Glutamatergic neuron (in vitro differentiated cells): Measurements from ENCODE around the gene CHORDC1. TPM values are rescaled to one million over a fixed set of nuclear protein-coding genes. Genes with fewer than 3 reads are reported as not detected.

ENCODE experiments used
- DNase-seq: peaks from one replicate; pipeline ENCODE4 v3.0.0; 2022
- H3K27ac Mint-ChIP-seq: one replicate; pipeline ENCODE4 v1.8.0; 2020; ENCODE audit warnings: mild to moderate bottlenecking, mixed read lengths, inconsistent platforms; ENCODE audit not compliant: unreplicated experiment
- H3K27me3 Mint-ChIP-seq: one replicate; pipeline ENCODE4 v1.8.0; 2020; ENCODE audit warnings: mild to moderate bottlenecking, moderate library complexity, mixed read lengths, inconsistent platforms; ENCODE audit not compliant: unreplicated experiment
- H3K36me3 Mint-ChIP-seq: one replicate; pipeline ENCODE4 v1.8.0; 2020; ENCODE audit warnings: mild to moderate bottlenecking, mixed read lengths, inconsistent platforms; ENCODE audit not compliant: unreplicated experiment
- H3K4me1 Mint-ChIP-seq: one replicate; pipeline ENCODE4 v1.8.0; 2020; ENCODE audit warnings: mild to moderate bottlenecking, low read depth, mixed read lengths, inconsistent platforms; ENCODE audit not compliant: unreplicated experiment
- H3K4me3 Mint-ChIP-seq: one replicate; pipeline ENCODE4 v1.8.0; 2020; ENCODE audit warnings: mild to moderate bottlenecking, mixed read lengths, inconsistent platforms; ENCODE audit not compliant: unreplicated experiment
- H3K9me3 Mint-ChIP-seq: one replicate; pipeline ENCODE4 v1.8.0; 2020; ENCODE audit warnings: mild to moderate bottlenecking, moderate library complexity, mixed read lengths, inconsistent platforms; ENCODE audit not compliant: unreplicated experiment
- total RNA-seq: library from RNA; stranded (reverse); fragmentation: NEBNext Ultra II Directional; extraction: Animal tissue kit (Norgen Biotek cat#: 25700); gene quantifications from one replicate; pipeline ENCODE4 v1.2.1, GENCODE V29; 2021; ENCODE audit not compliant: unreplicated experiment
- TF ChIP-seq, protein P1 (sequence below): fragments of 200-600 bp; sonication (generic); IDR thresholded peaks from one replicate; pipeline ENCODE4 v1.5.0; 2021; ENCODE audit not compliant: partially characterized antibody, unreplicated experiment

The CHORDC1 gene
- total RNA-seq, 1 donor from 2014 or later = 49.2 TPM

DNA sequence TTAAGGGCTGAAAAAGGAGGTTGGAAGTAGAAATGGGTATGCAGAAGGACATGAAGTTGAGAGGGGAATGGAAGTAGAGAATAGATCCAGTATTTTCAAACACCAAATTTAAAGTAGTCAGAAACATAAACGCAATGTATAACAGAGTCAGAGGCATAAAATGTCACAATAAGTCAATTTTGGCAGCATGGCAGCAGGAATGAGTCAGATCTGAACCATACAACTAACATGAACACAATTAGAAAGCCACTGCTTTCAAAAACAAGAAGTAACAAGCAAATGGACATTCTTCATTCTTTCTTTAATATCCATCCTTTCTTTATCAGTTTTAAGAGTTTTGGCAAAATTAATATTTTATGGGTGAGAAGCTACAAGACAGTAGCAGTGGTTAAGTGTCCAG lies 2.5 kb downstream of the CHORDC1 start:
- Mint-ChIP-seq H3K4me3 (peak overlapping the region; percentile 88), H3K27me3 (peaks cover 10% of the 10 kb centered on the region), H3K9me3 (peaks cover 5% of the 10 kb centered on the region), H3K4me1 (peaks cover 25% of the 10 kb centered on the region), H3K36me3 (no peaks in the 10 kb centered on the region), H3K27ac (no peak overlapping the region)
- DNase-seq = no peak
- TF ChIP-seq, protein P1, sequence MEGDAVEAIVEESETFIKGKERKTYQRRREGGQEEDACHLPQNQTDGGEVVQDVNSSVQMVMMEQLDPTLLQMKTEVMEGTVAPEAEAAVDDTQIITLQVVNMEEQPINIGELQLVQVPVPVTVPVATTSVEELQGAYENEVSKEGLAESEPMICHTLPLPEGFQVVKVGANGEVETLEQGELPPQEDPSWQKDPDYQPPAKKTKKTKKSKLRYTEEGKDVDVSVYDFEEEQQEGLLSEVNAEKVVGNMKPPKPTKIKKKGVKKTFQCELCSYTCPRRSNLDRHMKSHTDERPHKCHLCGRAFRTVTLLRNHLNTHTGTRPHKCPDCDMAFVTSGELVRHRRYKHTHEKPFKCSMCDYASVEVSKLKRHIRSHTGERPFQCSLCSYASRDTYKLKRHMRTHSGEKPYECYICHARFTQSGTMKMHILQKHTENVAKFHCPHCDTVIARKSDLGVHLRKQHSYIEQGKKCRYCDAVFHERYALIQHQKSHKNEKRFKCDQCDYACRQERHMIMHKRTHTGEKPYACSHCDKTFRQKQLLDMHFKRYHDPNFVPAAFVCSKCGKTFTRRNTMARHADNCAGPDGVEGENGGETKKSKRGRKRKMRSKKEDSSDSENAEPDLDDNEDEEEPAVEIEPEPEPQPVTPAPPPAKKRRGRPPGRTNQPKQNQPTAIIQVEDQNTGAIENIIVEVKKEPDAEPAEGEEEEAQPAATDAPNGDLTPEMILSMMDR = no peak

DNA sequence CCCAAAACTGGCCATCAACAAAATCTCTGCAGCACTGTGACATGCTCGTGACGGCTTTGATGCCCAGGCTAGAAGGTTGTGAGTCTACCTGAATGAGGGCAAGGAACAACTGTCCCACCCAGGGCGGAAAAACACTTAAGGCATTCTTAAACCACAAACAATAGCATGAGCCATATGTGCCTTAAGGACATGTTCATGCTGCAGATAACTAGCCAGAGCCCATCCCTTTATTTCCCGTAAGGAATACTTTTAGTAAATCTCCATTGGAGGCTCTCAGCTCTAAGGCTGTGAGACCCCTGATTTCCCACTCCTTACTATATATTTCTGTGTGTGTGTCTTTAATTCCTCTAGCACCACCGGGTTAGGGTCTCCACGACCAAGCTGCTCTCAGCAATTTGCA lies 3.4 kb downstream of the CHORDC1 start:
- Mint-ChIP-seq H3K9me3 (peaks cover 5% of the 10 kb centered on the region), H3K4me1 (peaks cover 25% of the 10 kb centered on the region), H3K27me3 (peaks cover 10% of the 10 kb centered on the region), H3K4me3 (peak overlapping the region; percentile 88), H3K36me3 (no peaks in the 10 kb centered on the region), H3K27ac (no peak overlapping the region)
- no peak for DNase-seq
- TF ChIP-seq, protein P1 = no peak

DNA sequence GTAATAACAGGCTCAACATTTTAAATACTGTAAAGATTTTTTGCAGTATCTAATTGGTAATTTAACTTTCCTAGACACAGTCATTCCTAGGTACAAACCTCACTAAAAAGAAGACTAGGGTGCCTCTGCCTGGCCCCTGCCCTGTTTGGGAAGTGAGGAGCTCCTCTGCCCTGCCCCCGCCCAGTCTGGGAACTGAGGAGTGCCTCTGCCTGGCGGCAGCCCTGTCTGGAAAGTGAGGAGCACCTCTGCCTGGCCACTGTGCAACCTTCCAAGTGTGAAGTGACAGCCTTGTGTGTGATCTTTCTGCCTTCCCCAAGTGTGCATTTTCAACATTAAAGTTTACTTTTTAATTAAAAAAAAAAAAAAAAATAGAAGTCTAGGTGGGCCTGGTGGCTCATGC lies 4.2 kb downstream of the CHORDC1 start:
- Mint-ChIP-seq H3K4me3 (no peak overlapping the region), H3K27me3 (peaks cover 10% of the 10 kb centered on the region), H3K27ac (no peak overlapping the region), H3K36me3 (no peaks in the 10 kb centered on the region), H3K9me3 (peaks cover 5% of the 10 kb centered on the region), H3K4me1 (peaks cover 25% of the 10 kb centered on the region)
- DNase-seq = peak; percentile 66
- TF ChIP-seq, protein P1 = no peak

DNA sequence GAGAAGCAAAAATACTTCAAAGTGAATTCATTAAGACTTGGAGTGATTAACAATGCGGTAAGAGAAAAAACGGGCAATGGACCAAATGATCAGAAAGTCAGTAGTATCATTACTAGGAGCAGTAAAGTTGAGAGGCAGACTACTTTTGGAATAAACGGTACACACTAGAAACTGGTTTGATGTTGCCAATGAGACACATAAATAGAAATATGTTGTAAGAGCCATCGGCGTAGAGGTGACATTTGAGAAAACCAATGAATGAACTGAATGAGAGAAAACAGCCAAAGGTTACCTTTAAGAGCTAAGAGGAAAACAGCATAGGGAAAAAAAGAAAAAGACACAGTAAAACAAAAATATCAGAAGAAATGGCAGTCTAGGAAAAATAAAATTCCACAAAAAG lies 6.2 kb downstream of the CHORDC1 start:
- Mint-ChIP-seq H3K36me3 (no peaks in the 10 kb centered on the region), H3K9me3 (no peaks in the 10 kb centered on the region)
- TF ChIP-seq, protein P1 = no peak

DNA sequence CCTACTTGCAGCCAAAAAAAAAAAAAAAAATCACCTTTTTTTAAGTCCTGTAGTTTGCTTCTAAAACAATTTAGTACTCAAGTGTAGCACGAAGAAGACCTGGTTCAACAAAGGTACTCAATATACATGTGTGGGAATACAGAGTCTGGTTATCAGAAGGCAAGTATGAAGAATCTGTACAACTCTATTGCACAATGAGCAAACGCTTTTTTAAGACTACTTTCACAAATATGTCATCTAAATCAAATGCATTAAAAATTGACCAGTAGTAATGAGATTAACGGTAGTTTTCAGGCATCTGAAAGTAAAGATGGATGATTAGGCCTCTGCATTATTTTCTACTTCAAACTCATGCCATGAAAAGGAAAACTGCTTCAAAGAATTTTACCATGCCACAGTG lies 9.5 kb downstream of the CHORDC1 start:
- Mint-ChIP-seq H3K36me3 (no peaks in the 10 kb centered on the region), H3K9me3 (no peaks in the 10 kb centered on the region), H3K4me1 (peaks cover 3% of the 10 kb centered on the region), H3K4me3 (no peak overlapping the region), H3K27me3 (no peaks in the 10 kb centered on the region), H3K27ac (no peak overlapping the region)
- TF ChIP-seq, protein P1 = no peak
- DNase-seq = no peak

More for the DNA sequence above, 6.2 kb downstream of the CHORDC1 start:
- Mint-ChIP-seq H3K4me1 (peaks cover 21% of the 10 kb centered on the region), H3K27ac (no peak overlapping the region), H3K27me3 (peaks cover 2% of the 10 kb centered on the region), H3K4me3 (no peak overlapping the region)
- DNase-seq = no peak
